G401.6 (cell line): ENCODE results near the gene PAK1IP1.
"Not testable (repeated sequence)": the region's sequence is repeated elsewhere in the genome, so short reads cannot be mapped to it uniquely, and the experiment has no call there.

ENCODE experiments used
- FAIRE-seq: peaks from 2 replicates; lab custom pipeline; 2012; peaks lifted over from hg19 to GRCh38; lab: Jason Lieb, UNC

PAK1IP1 gene

GRCh38 chr6:10694302-10695085 lies at the start of gene PAK1IP1, which contains the start of gene C6orf52:
PAK1IP1 (plus strand) TSS chr6:10694972; CDS start chr6:10694986, 14 bp downstream.
C6orf52 (minus strand) TSS chr6:10694616; CDS start chr6:10687550, 7,066 bp downstream.
- FAIRE-seq = peak; percentile 86

DNA sequence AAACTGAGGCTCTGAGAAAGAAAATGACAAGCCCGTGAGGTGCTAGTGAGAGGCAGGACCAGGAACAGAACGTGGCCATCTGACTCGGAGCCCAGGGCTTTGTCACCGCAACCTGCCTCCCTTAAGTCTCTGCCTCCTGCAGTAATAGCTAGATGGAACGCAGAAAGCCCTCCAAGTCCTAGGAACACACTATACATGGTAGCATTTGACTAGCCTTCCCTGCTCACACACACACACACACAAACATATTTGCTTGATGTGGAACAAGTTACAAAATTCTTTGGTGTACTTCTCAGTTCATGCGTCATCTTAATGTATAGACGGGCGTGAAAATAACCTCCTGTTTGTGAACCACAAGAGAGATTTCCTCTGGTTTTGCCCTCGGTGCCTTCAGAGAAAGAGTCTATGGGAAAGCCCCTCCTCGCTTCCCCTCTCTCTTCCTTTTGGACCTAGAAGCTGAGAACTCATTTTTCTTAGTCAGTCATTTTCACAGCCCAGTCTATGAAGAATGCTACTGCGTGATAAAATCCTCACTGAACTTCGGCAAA lies 39.2 kb upstream of the PAK1IP1 start:
- no peak for FAIRE-seq

GRCh38 chr6:10658910-10659698 lies 35.7 kb upstream of the PAK1IP1 start:
- FAIRE-seq = no peak

DNA sequence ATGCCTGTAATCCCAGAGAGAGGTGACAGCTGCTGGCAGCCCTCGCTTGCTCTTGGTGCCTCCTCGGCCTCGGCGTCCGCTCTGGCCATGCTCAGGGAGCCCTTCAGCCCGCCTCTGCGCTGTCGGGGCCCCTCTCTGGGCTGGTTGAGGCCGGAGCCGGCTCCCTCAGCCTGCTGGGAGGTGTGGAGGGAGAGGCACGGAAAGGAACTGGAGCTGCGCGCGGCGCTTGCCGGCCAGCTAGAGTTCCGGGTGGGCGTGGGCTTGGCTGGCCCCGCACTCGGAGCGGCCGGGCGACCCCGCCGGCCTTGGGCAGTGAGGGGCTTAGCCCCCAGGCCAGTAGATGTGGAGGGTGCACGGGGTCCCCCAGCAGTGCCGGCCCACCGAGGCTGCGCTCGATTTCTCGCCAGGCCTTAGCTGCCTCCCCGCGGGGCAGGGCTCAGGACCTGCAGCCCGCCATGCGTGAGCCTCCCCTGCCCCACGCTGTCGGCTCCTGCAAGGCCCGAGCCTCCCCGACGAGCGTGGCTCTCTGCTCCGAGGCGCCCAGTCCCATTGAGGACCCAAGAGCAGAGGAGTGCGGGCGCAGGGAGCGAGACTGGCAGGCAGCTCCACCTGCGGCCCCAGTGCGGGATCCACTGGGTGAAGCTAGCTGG lies 34.9 kb upstream of the PAK1IP1 start:
- FAIRE-seq = no peak

DNA sequence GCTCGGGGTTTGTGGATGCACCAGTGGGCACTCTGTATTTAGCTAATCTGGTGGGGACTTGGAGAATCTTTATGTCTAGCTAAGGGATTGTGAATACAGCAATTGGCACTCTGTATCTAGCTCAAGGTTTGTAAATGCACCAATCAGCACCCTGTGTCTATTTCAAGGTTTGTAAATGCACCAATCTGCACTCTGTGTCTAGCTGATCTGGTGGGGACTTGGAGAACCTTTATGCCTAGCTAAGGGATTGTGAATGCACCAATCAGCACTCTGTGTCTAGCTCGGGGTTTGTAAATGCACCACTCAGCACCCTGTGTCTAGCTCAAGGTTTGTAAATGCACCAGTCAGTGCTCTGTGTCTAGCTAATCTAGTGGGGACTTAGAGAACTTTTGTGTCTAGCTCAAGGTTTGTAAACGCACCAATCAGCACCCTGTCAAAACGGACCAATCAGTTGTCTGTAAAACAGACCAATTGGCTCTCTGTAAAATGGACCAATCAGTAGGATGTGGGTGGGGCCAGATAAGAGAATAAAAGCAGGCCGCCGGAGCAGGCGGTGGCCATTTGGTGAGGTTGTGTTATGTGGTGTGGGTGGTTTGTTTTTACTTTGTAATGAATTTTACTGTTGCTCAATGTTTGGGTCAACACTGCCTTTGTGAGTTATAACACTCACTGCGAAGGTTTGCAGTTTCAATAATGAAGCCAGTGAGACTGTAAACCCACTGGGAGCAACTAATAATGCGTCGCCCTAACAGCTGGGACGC lies 34.2 kb upstream of the PAK1IP1 start:
- not testable (repeated sequence) for FAIRE-seq

GRCh38 chr6:10662207-10662606 lies 32.6 kb upstream of the PAK1IP1 start:
- FAIRE-seq = no peak

DNA sequence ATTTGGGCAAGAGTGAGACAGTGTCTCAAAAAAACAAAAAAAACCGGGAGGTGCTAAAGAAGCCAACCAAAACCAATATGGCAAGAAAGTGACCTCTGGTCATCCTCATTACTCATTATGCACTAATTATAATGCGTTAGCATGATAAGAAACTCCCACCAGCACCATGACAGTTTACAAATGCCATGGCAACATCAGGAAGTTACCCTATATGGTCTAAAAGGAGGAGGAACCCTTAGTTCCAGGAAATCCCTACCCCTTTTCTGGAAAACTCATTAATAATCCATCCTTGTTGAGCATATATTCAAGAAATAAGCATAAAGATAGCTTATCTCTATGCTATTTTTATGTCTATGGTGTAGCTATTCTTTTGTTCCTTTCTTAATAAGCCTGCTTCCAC lies 32.0 kb upstream of the PAK1IP1 start:
- no peak for FAIRE-seq

DNA sequence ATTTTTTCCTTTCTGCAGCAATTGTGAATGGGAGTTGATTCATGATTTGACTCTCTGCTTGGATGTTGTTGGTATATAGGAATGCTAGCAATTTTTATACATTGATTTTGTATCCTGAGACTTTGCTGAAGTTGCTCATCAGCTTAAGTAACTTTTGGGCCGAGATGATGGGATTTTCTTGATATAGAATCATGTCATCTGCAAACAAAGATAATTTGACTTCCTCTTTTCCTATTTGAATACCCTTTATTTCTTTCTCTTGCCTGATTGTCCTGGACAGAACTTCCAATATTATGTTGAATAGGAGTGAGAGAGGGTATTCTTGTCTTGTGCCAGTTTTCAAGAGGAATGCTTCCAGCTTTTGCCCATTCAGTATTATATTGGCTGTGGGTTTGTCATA lies 29.2 kb upstream of the PAK1IP1 start:
- not testable (repeated sequence) for FAIRE-seq

- no peak for FAIRE-seq
These were observed 26.4 kb upstream of the PAK1IP1 start for GRCh38 chr6:10668126-10668917.

- FAIRE-seq = no peak
These were observed 18.4 kb upstream of the PAK1IP1 start for GRCh38 chr6:10676403-10676802.

- FAIRE-seq = no peak
These were observed 16.3 kb upstream of the PAK1IP1 start for GRCh38 chr6:10678456-10678855.

DNA sequence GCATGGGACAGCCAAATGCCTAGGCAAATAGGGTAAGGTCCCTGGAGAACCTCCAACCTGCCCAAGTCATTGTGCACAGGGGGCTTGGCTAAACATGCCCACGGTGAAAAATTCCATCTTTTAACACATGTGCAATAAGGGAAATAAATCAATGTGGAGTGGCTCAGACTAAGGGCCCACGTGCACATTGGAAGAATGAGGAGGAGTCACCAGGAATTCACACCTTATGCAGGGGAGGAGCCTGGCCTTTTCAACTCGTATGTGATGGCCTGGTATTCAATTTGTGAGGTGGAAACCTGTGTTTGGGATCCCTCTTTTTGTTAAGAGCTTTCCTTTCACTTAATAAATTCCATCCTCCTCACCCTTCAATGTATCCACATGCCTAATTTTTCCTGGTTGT lies 13.0 kb upstream of the PAK1IP1 start:
- no peak for FAIRE-seq

GRCh38 chr6:10682355-10682988 lies 12.3 kb upstream of the PAK1IP1 start:
- no peak for FAIRE-seq

DNA sequence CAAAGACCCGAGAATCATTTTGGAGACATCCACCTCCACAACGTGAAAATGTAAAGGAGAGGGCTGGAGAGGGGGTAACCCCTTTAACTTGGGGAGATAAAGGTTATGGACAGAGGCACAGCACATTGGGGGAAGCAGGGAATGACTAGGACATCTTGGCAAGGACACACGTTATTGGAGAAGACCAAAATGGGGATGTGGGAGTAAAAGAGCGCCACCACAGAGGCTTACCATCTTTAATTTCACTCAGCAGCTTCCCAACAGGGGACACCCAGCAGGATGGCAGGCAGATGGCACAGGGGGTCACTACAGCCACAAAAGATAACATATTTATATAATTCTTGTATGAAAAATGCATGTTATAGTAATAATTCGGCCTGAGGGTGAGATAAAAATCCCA lies 10.2 kb upstream of the PAK1IP1 start:
- no peak for FAIRE-seq

DNA sequence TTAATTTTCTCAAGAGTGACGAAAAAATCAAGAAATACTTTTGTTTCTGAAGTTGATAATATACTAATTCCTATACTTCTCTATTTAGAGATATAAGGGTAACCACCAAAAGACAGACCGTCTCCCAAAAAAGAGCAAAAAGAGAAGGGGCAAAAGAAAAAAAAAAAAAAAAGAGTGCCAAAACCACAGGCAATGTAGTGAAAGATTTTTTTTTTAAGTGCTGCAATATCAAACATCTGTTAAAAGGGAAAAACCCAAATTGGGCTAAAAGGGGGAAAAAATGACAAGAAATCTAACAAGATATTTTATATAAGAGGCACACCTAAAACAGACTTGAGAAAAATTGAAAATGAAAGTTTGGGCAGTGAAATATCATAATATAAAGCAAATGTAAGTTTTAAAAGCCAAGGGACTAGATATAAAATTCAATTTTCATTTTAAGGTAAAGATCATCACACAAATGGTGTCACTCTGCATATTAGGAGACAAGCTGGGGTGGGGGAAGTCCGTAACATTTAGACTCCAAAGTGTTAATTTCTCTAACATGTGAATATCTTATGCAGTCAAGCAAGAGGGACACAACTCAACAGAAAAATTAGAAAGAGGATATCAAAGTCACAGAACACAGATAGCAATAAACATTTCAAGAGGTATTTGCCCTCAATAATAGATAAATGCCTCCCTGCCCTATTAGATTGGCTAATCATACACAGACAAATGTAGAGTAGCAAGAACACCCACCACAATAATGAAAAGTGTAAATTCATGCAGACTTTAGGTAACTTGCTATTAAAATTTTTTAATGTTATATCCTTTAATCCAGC lies 9.5 kb upstream of the PAK1IP1 start:
- no peak for FAIRE-seq

- no peak for FAIRE-seq
These were observed 7.9 kb upstream of the PAK1IP1 start for GRCh38 chr6:10686901-10687300.

DNA sequence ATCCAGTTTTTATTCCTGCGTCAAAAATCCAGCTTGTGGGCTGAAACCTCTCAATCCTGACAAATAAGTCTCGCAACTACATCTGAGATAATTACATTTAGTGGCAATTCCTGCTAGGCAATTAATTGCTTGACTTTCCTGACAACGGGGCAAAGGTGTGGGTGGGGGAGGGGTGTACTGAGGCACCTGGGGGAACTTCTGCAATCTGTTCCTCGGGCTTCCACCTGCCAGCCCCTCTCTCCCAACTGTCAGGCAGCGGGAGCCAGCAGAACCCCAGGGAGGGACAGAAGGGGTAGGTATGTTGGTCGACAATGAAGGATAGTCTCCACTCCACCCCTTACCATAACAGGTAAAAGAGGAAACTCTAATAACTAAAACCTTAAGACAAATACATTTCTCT lies 7.2 kb upstream of the PAK1IP1 start:
- FAIRE-seq = no peak

DNA sequence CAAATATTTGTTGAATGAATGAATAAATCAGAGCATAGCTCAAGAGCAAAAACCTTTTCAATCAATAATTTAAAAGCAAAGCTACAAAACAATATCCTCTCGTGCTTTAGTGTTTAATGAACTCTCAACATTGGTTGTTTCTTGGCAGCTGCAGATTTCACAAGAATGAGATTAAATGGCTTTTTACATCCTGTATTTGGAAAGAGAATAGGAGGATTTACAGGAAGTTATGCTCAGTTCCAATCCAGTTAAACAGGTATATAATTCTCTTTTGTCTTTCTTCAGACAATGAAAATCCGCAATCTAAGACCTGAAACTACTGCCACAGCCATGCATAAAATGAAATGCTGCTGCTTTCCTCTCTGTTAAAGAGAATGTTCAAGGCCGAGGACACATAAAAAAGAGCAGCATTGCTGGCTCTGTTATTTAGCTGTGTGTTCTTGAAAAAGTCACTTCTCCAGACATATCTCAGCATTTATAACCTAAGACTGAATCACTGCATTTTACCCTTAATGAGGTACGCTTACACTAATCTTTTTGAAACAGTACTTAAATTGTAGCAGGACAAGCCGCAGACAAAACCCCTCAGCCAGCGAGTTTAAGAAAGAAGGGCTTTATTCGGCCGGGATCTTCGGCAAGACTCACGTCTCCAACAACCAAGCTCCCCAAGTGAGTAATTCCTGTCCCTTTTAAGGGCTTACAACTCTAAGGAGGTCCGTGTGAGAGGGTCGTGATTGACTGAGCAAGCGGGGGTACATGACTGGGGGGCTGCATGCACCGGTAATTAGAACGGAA lies 3.9 kb upstream of the PAK1IP1 start:
- FAIRE-seq = no peak
